Measurements from ENCODE around the gene ENTPD3.

ENTPD3 gene

GRCh38 chr3:40387001-40387894 is at the start of gene ENTPD3:
Gene ENTPD3 (plus strand): TSS chr3:40387184. CDS start chr3:40388058, 874 bp downstream.
- no peak for TF ChIP-seq ZNF274 (IDR thresholded peaks at IDR 0.05; ENCODE audit: low read depth, low read length)
- no peak within 1 kb of the TSS for H3K4me3 ChIP-seq (ENCODE audit: low read length)

- no peak for TF ChIP-seq ZNF274 (IDR thresholded peaks at IDR 0.05; ENCODE audit: low read depth, low read length)
- no peak overlapping the region for H3K4me3 ChIP-seq (ENCODE audit: low read length)
These were observed 47.1 kb upstream of the ENTPD3 start for GRCh38 chr3:40339871-40340270.

GRCh38 chr3:40340541-40341170 is 46.3 kb upstream of the ENTPD3 start:
- no peak overlapping the region for H3K4me3 ChIP-seq (ENCODE audit: low read length)
- TF ChIP-seq ZNF274 (IDR thresholded peaks at IDR 0.05; ENCODE audit: low read depth, low read length): no peak

GRCh38 chr3:40341671-40342070 is 45.3 kb upstream of the ENTPD3 start:
- no peak overlapping the region for H3K4me3 ChIP-seq (ENCODE audit: low read length)
- no peak for TF ChIP-seq ZNF274 (IDR thresholded peaks at IDR 0.05; ENCODE audit: low read depth, low read length)

- no peak for TF ChIP-seq ZNF274 (IDR thresholded peaks at IDR 0.05; ENCODE audit: low read depth, low read length)
- H3K4me3 ChIP-seq (ENCODE audit: low read length): no peak overlapping the region
These were observed 36.5 kb upstream of the ENTPD3 start for GRCh38 chr3:40350529-40350928.

GRCh38 chr3:40355410-40355809 is 31.6 kb upstream of the ENTPD3 start:
- no peak overlapping the region for H3K4me3 ChIP-seq (ENCODE audit: low read length)
- TF ChIP-seq ZNF274 (IDR thresholded peaks at IDR 0.05; ENCODE audit: low read depth, low read length): no peak

GRCh38 chr3:40358454-40358853 is 28.5 kb upstream of the ENTPD3 start:
- TF ChIP-seq ZNF274 (IDR thresholded peaks at IDR 0.05; ENCODE audit: low read depth, low read length): no peak
- no peak overlapping the region for H3K4me3 ChIP-seq (ENCODE audit: low read length)

GRCh38 chr3:40363674-40364073 is 23.3 kb upstream of the ENTPD3 start:
- TF ChIP-seq ZNF274 (IDR thresholded peaks at IDR 0.05; ENCODE audit: low read depth, low read length): no peak
- no peak overlapping the region for H3K4me3 ChIP-seq (ENCODE audit: low read length)

GRCh38 chr3:40366203-40367162 is 20.5 kb upstream of the ENTPD3 start:
- no peak for TF ChIP-seq ZNF274 (IDR thresholded peaks at IDR 0.05; ENCODE audit: low read depth, low read length)
- no peak overlapping the region for H3K4me3 ChIP-seq (ENCODE audit: low read length)

- H3K4me3 ChIP-seq (ENCODE audit: low read length): no peak overlapping the region
- no peak for TF ChIP-seq ZNF274 (IDR thresholded peaks at IDR 0.05; ENCODE audit: low read depth, low read length)
These were observed 17.3 kb upstream of the ENTPD3 start for GRCh38 chr3:40369716-40370115.

- H3K4me3 ChIP-seq (ENCODE audit: low read length): no peak overlapping the region
- no peak for TF ChIP-seq ZNF274 (IDR thresholded peaks at IDR 0.05; ENCODE audit: low read depth, low read length)
These were observed 9.2 kb upstream of the ENTPD3 start for GRCh38 chr3:40377822-40378221.

GRCh38 chr3:40379674-40380306 is 7.2 kb upstream of the ENTPD3 start:
- H3K4me3 ChIP-seq (ENCODE audit: low read length): no peak overlapping the region
- no peak for TF ChIP-seq ZNF274 (IDR thresholded peaks at IDR 0.05; ENCODE audit: low read depth, low read length)

- no peak for TF ChIP-seq ZNF274 (IDR thresholded peaks at IDR 0.05; ENCODE audit: low read depth, low read length)
These were observed 4.9 kb upstream of the ENTPD3 start for GRCh38 chr3:40381904-40382616.

More at GRCh38 chr3:40381904-40382616, 4.9 kb upstream of the ENTPD3 start:
- H3K4me3 ChIP-seq (ENCODE audit: low read length): no peak overlapping the region

Measured in GM08714 (cell line).